Hematopoietic multipotent progenitor cell treated with erythropoietin and hydrocortisone succinate and interleukin-3 and kit ligand, for 17 days (in vitro differentiated cells): Measurements from ENCODE around the gene ELMO1.

Experiments
- DNase-seq: peaks from one replicate; pipeline ENCODE4 v3.0.0-alpha.2; 2015; ENCODE audit warnings: low spot score

Gene ELMO1

GRCh38 chr7:37448636-37449361, at the start of gene ELMO1:
TSS of gene ELMO1 (minus strand) at chr7:37448864. CDS start at chr7:37342690, 106,174 bp downstream.
- DNase-seq: no peak

- DNase-seq: no peak
Observed at GRCh38 chr7:37497576-37497975, 48.9 kb upstream of the ELMO1 start.

- DNase-seq: peak; percentile 9
Observed at GRCh38 chr7:37495574-37496184, 47.0 kb upstream of the ELMO1 start.

GRCh38 chr7:37494926-37495325, 46.3 kb upstream of the ELMO1 start:
- no peak for DNase-seq

- DNase-seq: no peak
Observed at GRCh38 chr7:37493810-37494209, 45.1 kb upstream of the ELMO1 start.

- no peak for DNase-seq
Observed at GRCh38 chr7:37493123-37493522, 44.5 kb upstream of the ELMO1 start.

GRCh38 chr7:37491919-37492694, 43.4 kb upstream of the ELMO1 start:
- no peak for DNase-seq

- DNase-seq: no peak
Observed at GRCh38 chr7:37489703-37490102, 41.0 kb upstream of the ELMO1 start.

- DNase-seq: no peak
Observed at GRCh38 chr7:37488163-37488764, 39.6 kb upstream of the ELMO1 start.

- no peak for DNase-seq
Observed at GRCh38 chr7:37484426-37485073, 35.9 kb upstream of the ELMO1 start.

GRCh38 chr7:37483627-37484026, 35.0 kb upstream of the ELMO1 start:
- no peak for DNase-seq

GRCh38 chr7:37482953-37483352, 34.3 kb upstream of the ELMO1 start:
- no peak for DNase-seq

- no peak for DNase-seq
Observed at GRCh38 chr7:37482505-37482904, 33.8 kb upstream of the ELMO1 start.

- no peak for DNase-seq
Observed at GRCh38 chr7:37481722-37482288, 33.1 kb upstream of the ELMO1 start.

GRCh38 chr7:37481154-37481553, 32.5 kb upstream of the ELMO1 start:
- no peak for DNase-seq

GRCh38 chr7:37480041-37481031, 31.7 kb upstream of the ELMO1 start:
- DNase-seq: no peak

- no peak for DNase-seq
Observed at GRCh38 chr7:37476881-37477450, 28.3 kb upstream of the ELMO1 start.

GRCh38 chr7:37476428-37476827, 27.8 kb upstream of the ELMO1 start:
- DNase-seq: no peak

GRCh38 chr7:37475646-37476045, 27.0 kb upstream of the ELMO1 start:
- no peak for DNase-seq

- no peak for DNase-seq
Observed at GRCh38 chr7:37471619-37472018, 23.0 kb upstream of the ELMO1 start.
